Measurements from ENCODE around the gene ZNF280B. TPM values are rescaled to one million over a fixed set of nuclear protein-coding genes. Genes with fewer than 3 reads are reported as not detected.

Gene ZNF280B
- total RNA-seq, 1 experiment from 2014 or later, result 5.9 TPM

DNA sequence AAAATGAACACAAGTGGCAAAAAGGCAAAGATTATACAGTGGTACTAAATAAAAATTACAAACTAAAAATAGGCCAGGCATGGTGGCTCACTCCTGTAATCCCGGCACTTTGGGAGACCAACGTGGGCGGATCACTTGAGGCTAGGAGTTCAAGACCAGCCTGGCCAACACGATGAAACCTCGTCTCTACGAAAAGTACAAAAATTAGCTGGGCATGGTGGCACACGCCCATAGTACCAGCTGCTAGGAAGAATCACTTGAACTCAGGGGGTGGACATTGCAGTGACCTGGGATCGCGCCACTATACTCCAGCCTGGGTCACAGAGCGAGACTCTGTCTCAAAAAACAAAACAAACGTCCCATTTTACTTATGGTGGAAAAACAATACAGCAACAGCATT, 24.5 kb downstream of the ZNF280B start (continued):
- TF ChIP-seq ATF1 (CRISPR knock-in tag; IDR thresholded peaks at IDR 0.05), result no peak
- TF ChIP-seq, protein P1, sequence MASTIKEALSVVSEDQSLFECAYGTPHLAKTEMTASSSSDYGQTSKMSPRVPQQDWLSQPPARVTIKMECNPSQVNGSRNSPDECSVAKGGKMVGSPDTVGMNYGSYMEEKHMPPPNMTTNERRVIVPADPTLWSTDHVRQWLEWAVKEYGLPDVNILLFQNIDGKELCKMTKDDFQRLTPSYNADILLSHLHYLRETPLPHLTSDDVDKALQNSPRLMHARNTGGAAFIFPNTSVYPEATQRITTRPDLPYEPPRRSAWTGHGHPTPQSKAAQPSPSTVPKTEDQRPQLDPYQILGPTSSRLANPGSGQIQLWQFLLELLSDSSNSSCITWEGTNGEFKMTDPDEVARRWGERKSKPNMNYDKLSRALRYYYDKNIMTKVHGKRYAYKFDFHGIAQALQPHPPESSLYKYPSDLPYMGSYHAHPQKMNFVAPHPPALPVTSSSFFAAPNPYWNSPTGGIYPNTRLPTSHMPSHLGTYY (CRISPR knock-in tag; IDR thresholded peaks at IDR 0.05), result no peak
- TF ChIP-seq ZNF121 (CRISPR knock-in tag; IDR thresholded peaks at IDR 0.05), result no peak
- TF ChIP-seq RORB (CRISPR knock-in tag; IDR thresholded peaks at IDR 0.05), result no peak
- TF ChIP-seq EMX1 (CRISPR knock-in tag; IDR thresholded peaks at IDR 0.05), result no peak

DNA sequence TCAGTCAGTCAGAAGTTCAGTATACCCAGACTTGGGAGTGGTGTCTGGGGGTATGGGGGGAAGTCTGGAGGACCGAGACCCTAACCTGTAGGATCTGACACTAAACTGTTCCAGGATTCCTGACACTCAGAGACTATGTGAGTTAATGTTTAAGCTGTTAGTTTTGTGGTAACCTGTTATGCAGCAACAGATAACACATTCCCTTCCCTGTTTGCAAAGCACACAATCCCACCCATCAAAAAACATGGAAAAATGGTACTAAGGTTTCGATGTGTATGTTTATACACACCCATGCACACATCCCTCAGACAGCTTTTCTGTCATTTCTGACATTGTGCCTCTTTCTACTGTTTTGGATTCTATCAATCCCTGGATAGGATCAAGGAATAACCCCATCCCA, 27.6 kb downstream of the ZNF280B start:
- Mint-ChIP-seq H3K36me3 (peaks cover 7% of the 10 kb centered on the region; the same call in 1 of the 2 replicates), H3K4me1 (no peaks in the 10 kb centered on the region), H3K27me3 (ENCODE audit: low read depth) (peaks cover 79% of the 10 kb centered on the region), H3K27ac (no peak overlapping the region), H3K9me3 (no peaks in the 10 kb centered on the region), H3K4me3 (no peak overlapping the region)
- ATAC-seq (no peak), DNase-seq (ENCODE audit: low spot score) (no peak)
- CTCF ChIA-PET, result interaction anchor here (1.7 kb wide), 1 partner anchor 17 kb away, joined by 6 read pairs; no protein-coding TSS in a partner anchor
- POLR2A ChIA-PET, result interaction anchor here (0.5 kb wide), 1 partner anchor 11 kb away, joined by 3 read pairs; no protein-coding TSS in a partner anchor
- TF ChIP-seq, protein P2, sequence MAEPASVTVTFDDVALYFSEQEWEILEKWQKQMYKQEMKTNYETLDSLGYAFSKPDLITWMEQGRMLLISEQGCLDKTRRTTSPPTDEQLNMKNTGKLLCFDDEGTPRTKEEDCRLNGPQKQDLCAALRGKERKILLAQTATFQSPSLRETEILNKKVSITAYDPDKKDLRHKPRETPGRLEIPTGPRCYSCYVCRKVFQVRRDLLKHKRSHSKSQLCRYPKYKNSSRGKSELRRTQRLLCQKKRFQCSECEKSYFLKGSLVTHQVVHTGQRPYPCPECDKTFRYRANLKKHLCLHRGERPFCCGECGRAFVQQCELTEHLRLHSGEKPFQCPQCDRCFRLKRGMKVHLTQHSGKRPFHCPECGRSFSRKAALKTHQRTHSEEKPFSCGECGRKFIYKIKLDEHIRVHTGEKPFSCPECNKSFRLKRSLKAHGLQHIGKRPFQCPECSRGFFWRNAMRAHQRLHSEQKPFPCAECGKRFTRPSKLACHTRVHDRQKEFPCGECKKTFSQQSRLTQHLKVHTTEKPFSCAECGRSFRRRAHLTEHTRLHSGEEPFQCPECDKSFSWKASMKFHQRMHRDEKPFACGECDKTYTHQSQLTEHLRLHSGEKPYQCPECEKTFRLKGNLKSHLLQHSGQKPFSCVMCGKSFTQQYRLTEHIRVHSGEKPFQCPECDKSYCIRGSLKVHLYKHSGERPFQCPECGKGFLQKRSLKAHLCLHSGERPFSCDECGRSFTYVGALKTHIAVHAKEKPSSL (CRISPR knock-in tag; conservative IDR thresholded peaks at IDR 0.05), result no peak
- TF ChIP-seq NR2C2 (CRISPR knock-in tag; IDR thresholded peaks at IDR 0.05) (no peak), ZNF232 (CRISPR knock-in tag; IDR thresholded peaks at IDR 0.05) (no peak), ETV6 (CRISPR knock-in tag; IDR thresholded peaks at IDR 0.05) (no peak), ZNF263 (CRISPR knock-in tag; IDR thresholded peaks at IDR 0.05; ENCODE audit: low read depth) (no peak), IRF2 (CRISPR knock-in tag; IDR thresholded peaks at IDR 0.05; ENCODE audit: borderline replicate concordance, low read depth) (no peak)

DNA sequence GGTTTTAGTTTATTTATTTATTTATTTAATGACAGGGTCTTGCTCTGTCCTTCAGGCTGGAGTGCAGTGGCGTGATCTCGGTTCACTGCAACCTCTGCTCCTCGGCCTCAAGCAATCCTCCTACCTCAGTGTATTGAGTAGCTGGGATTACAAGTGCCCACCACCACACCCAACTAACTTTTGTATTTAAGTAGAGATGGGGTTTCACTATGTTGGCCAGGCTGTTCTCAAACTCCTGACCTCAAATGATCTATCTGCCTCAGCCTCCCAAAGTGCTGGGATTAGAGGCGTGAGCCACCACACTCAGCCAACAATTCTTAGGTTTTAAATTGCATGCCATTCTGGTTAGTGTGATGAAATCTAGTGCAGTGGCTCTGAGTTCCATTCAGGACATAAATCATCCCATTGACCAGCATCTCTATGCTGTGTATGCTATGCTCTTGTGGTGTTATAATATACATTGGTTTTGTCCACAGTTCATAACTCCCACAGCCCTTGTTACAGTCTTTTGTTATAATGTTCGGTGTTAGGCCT, 28.5 kb downstream of the ZNF280B start:
- TF ChIP-seq, protein P3, sequence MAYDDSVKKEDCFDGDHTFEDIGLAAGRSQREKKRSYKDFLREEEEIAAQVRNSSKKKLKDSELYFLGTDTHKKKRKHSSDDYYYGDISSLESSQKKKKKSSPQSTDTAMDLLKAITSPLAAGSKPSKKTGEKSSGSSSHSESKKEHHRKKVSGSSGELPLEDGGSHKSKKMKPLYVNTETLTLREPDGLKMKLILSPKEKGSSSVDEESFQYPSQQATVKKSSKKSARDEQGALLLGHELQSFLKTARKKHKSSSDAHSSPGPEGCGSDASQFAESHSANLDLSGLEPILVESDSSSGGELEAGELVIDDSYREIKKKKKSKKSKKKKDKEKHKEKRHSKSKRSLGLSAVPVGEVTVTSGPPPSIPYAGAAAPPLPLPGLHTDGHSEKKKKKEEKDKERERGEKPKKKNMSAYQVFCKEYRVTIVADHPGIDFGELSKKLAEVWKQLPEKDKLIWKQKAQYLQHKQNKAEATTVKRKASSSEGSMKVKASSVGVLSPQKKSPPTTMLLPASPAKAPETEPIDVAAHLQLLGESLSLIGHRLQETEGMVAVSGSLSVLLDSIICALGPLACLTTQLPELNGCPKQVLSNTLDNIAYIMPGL (CRISPR knock-in tag; IDR thresholded peaks at IDR 0.05), result no peak
- TF ChIP-seq EMX1 (CRISPR knock-in tag; IDR thresholded peaks at IDR 0.05), result no peak
- TF ChIP-seq, protein P4, sequence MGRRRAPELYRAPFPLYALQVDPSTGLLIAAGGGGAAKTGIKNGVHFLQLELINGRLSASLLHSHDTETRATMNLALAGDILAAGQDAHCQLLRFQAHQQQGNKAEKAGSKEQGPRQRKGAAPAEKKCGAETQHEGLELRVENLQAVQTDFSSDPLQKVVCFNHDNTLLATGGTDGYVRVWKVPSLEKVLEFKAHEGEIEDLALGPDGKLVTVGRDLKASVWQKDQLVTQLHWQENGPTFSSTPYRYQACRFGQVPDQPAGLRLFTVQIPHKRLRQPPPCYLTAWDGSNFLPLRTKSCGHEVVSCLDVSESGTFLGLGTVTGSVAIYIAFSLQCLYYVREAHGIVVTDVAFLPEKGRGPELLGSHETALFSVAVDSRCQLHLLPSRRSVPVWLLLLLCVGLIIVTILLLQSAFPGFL (CRISPR knock-in tag; IDR thresholded peaks at IDR 0.05; ENCODE audit: borderline replicate concordance), result no peak
- no peak for TF ChIP-seq CBFB (CRISPR knock-in tag; IDR thresholded peaks at IDR 0.05; ENCODE audit: low read depth)
- no peak for TF ChIP-seq ELF4 (CRISPR knock-in tag; IDR thresholded peaks at IDR 0.05; ENCODE audit: low read depth)
- TF ChIP-seq, protein P5, sequence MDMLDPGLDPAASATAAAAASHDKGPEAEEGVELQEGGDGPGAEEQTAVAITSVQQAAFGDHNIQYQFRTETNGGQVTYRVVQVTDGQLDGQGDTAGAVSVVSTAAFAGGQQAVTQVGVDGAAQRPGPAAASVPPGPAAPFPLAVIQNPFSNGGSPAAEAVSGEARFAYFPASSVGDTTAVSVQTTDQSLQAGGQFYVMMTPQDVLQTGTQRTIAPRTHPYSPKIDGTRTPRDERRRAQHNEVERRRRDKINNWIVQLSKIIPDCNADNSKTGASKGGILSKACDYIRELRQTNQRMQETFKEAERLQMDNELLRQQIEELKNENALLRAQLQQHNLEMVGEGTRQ (CRISPR knock-in tag; IDR thresholded peaks at IDR 0.05), result no peak
- TF ChIP-seq, protein P1 (CRISPR knock-in tag; IDR thresholded peaks at IDR 0.05), result no peak
- Mint-ChIP-seq H3K4me3 (no peak overlapping the region), H3K9me3 (no peaks in the 10 kb centered on the region), H3K36me3 (no peaks in the 10 kb centered on the region), H3K27ac (no peak overlapping the region), H3K27me3 (ENCODE audit: low read depth) (peaks cover 74% of the 10 kb centered on the region), H3K4me1 (no peaks in the 10 kb centered on the region)
- ChIA-PET CTCF (interaction anchor here (1.7 kb wide), 1 partner anchor 16 kb away, joined by 6 read pairs; no protein-coding TSS in a partner anchor), POLR2A (no interaction called here)
- no peak for ATAC-seq
- DNase-seq (ENCODE audit: low spot score), result no peak

All from WTC11 (cell line).